Subcutaneous abdominal adipose tissue (tissue), 5 donors: ENCODE measurements around the gene AVPI1.
A peak's percentile ranks its signal among the peaks of the same experiment; 100 is the strongest.

Source experiments
- H3K27ac ChIP-seq: one replicate; pipeline ENCODE4 v1.7.0; 2013; ENCODE audit warnings: low read depth, mild to moderate bottlenecking, inconsistent platforms, low read length, moderate library complexity
- H3K27me3 ChIP-seq, 5 donors: one replicate each; pipeline ENCODE4 v1.7.0; 2013; ENCODE audit warnings: low read length in 5 of 5, inconsistent platforms in 1 of 5; ENCODE audit not compliant: control insufficient read depth in 5 of 5, insufficient read depth in 4 of 5
- H3K36me3 ChIP-seq, 5 donors: one replicate each; pipeline ENCODE4 v1.7.0; 2013; ENCODE audit warnings: low read length in 5 of 5; ENCODE audit not compliant: control insufficient read depth in 5 of 5, insufficient read depth in 5 of 5
- H3K4me1 ChIP-seq, 5 donors: one replicate each; pipeline ENCODE4 v1.7.0; 2013; ENCODE audit warnings: low read length in 5 of 5, mild to moderate bottlenecking in 3 of 5, moderate library complexity in 1 of 5; ENCODE audit not compliant: control insufficient read depth in 5 of 5, insufficient read depth in 5 of 5
- H3K4me3 ChIP-seq, 5 donors: one replicate each; pipeline ENCODE4 v1.7.0; 2013; ENCODE audit warnings: low read length in 5 of 5, low read depth in 1 of 5
- H3K9ac ChIP-seq, 5 donors: one replicate each; pipeline ENCODE4 v1.7.0; 2013; ENCODE audit warnings: low read length in 5 of 5, mild to moderate bottlenecking in 4 of 5, moderate library complexity in 3 of 5
- H3K9me3 ChIP-seq, 5 donors: one replicate each; pipeline ENCODE4 v1.7.0; 2013; ENCODE audit warnings: low read length in 5 of 5; ENCODE audit not compliant: control insufficient read depth in 5 of 5
- donor health status: healthy.
- donor health status: healthy.
- donor health status: healthy.
- donor health status: healthy.
- donor health status: healthy.

The AVPI1 gene

DNA sequence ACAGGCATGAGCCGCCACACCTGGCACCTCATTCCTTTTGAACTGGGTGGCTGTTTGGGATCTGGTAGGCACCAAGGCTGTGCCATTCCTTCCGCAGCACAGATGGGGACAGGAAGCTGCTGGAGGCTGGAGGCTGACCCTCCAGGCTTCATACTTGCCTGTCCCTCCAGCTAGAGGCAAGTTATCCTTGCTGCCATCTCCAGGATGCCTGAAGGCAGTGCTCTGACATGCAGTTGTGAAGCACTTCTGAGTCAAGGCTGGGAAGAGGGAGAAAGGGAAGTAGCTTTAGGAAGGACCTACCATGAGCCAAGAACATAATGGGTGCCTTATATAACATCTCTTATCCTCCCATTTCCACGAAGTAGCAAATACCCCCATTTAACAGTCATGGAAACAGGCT lies 36.0 kb upstream of the AVPI1 start:
- no peak overlapping the region for H3K4me3 ChIP-seq
- H3K4me1 ChIP-seq: peaks cover 7 to 21% (median 18%) of the 10 kb centered on the region in 5 donors
- H3K36me3 ChIP-seq: peaks cover 0 to under 1% (median 0%) of the 10 kb centered on the region in 5 donors
- no peak overlapping the region for H3K27ac ChIP-seq
- H3K27me3 ChIP-seq: no peaks in the 10 kb centered on the region
- no peaks in the 10 kb centered on the region for H3K9me3 ChIP-seq
- no peak overlapping the region for H3K9ac ChIP-seq

GRCh38 chr10:97721871-97722780 lies 35.1 kb upstream of the AVPI1 start:
- Histone ChIP-seq H3K4me3 (no peak overlapping the region), H3K27me3 (no peaks in the 10 kb centered on the region), H3K27ac (no peak overlapping the region), H3K9ac (no peak overlapping the region), H3K36me3 (peaks cover 0 to 9% (median 4%) of the 10 kb centered on the region in 5 donors), H3K9me3 (no peaks in the 10 kb centered on the region), H3K4me1 (peaks cover 8 to 26% (median 19%) of the 10 kb centered on the region in 5 donors)

GRCh38 chr10:97719602-97720001 lies 32.6 kb upstream of the AVPI1 start:
- H3K4me1 ChIP-seq: peaks cover 8 to 38% (median 32%) of the 10 kb centered on the region in 5 donors
- no peak overlapping the region for H3K9ac ChIP-seq
- no peaks in the 10 kb centered on the region for H3K9me3 ChIP-seq
- no peaks in the 10 kb centered on the region for H3K27me3 ChIP-seq
- peaks cover 0 to 9% (median 4%) of the 10 kb centered on the region in 5 donors for H3K36me3 ChIP-seq
- no peak overlapping the region for H3K4me3 ChIP-seq
- H3K27ac ChIP-seq: no peak overlapping the region

GRCh38 chr10:97718659-97719142 lies 31.7 kb upstream of the AVPI1 start:
- no peak overlapping the region for H3K4me3 ChIP-seq
- no peaks in the 10 kb centered on the region for H3K9me3 ChIP-seq
- no peaks in the 10 kb centered on the region for H3K27me3 ChIP-seq
- H3K27ac ChIP-seq: no peak overlapping the region
- no peak overlapping the region for H3K9ac ChIP-seq
- H3K36me3 ChIP-seq: peaks cover 0 to 9% (median 4%) of the 10 kb centered on the region in 5 donors
- peaks cover 8 to 44% (median 40%) of the 10 kb centered on the region in 5 donors for H3K4me1 ChIP-seq

GRCh38 chr10:97718178-97718577 lies 31.1 kb upstream of the AVPI1 start:
- Histone ChIP-seq H3K4me1 (peaks cover 8 to 49% (median 44%) of the 10 kb centered on the region in 5 donors), H3K9ac (no peak overlapping the region), H3K36me3 (peaks cover 0 to 9% (median 4%) of the 10 kb centered on the region in 5 donors), H3K27ac (no peak overlapping the region), H3K4me3 (no peak overlapping the region), H3K27me3 (no peaks in the 10 kb centered on the region), H3K9me3 (no peaks in the 10 kb centered on the region)

- Histone ChIP-seq H3K27me3 (no peaks in the 10 kb centered on the region), H3K9me3 (no peaks in the 10 kb centered on the region), H3K4me3 (no peak overlapping the region), H3K4me1 (peaks cover 8 to 54% (median 49%) of the 10 kb centered on the region in 5 donors), H3K9ac (no peak overlapping the region), H3K36me3 (peaks cover 0 to 9% (median 4%) of the 10 kb centered on the region in 5 donors), H3K27ac (no peak overlapping the region)
These were observed 30.6 kb upstream of the AVPI1 start for GRCh38 chr10:97717627-97718026.

- Histone ChIP-seq H3K4me1 (peaks cover 13 to 60% (median 59%) of the 10 kb centered on the region in 5 donors), H3K27ac (peak overlapping the region; percentile 54)
These were observed 28.3 kb upstream of the AVPI1 start for GRCh38 chr10:97715259-97715874.

GRCh38 chr10:97714401-97715258 lies 27.6 kb upstream of the AVPI1 start:
- H3K27ac ChIP-seq: peak overlapping the region; percentile 54
- peaks cover 0 to 9% (median 4%) of the 10 kb centered on the region in 5 donors for H3K36me3 ChIP-seq
- peak overlapping the region; percentile 67 to 85 (median 75) for H3K4me3 ChIP-seq
- no peaks in the 10 kb centered on the region for H3K9me3 ChIP-seq
- peak overlapping the region in 3 of 5 donors; percentile 55 to 65 (median 65) for H3K9ac ChIP-seq
- H3K27me3 ChIP-seq: no peaks in the 10 kb centered on the region
- H3K4me1 ChIP-seq: peaks cover 13 to 60% (median 59%) of the 10 kb centered on the region in 5 donors

More at GRCh38 chr10:97715259-97715874, 28.3 kb upstream of the AVPI1 start:
- Histone ChIP-seq H3K9ac (peak overlapping the region in 2 of 5 donors; percentile 65), H3K36me3 (peaks cover 0 to 9% (median 4%) of the 10 kb centered on the region in 5 donors), H3K27me3 (no peaks in the 10 kb centered on the region), H3K9me3 (no peaks in the 10 kb centered on the region), H3K4me3 (peak overlapping the region in 4 of 5 donors; percentile 67 to 85 (median 73))

- H3K36me3 ChIP-seq: peaks cover 0 to 9% (median 4%) of the 10 kb centered on the region in 5 donors
- peak overlapping the region in 4 of 5 donors; percentile 70 to 85 (median 76) for H3K4me3 ChIP-seq
- H3K27me3 ChIP-seq: no peaks in the 10 kb centered on the region
- peak overlapping the region in 3 of 5 donors; percentile 55 to 65 (median 65) for H3K9ac ChIP-seq
- H3K27ac ChIP-seq: peak overlapping the region; percentile 54
- no peaks in the 10 kb centered on the region for H3K9me3 ChIP-seq
- peaks cover 13 to 64% (median 60%) of the 10 kb centered on the region in 5 donors for H3K4me1 ChIP-seq
These were observed 26.9 kb upstream of the AVPI1 start for GRCh38 chr10:97713826-97714400.
